ENCODE data around the gene MTHFR. TPM values are rescaled to one million over a fixed set of nuclear protein-coding genes. Genes with fewer than 3 reads are reported as not detected.
A peak's percentile ranks its signal among the peaks of the same experiment; 100 is the strongest.
"Not testable (repeated sequence)": the region's sequence is repeated elsewhere in the genome, so short reads cannot be mapped to it uniquely, and the experiment has no call there.

Gene MTHFR
- total RNA-seq, 1 donor from 2014 or later, result 23.3 TPM

GRCh38 chr1:11817192-11817591, 11.4 kb upstream of the MTHFR start:
- no peaks in the 10 kb centered on the region for H3K27me3 Mint-ChIP-seq (ENCODE audit: low read depth)
- peaks cover 24% of the 10 kb centered on the region for H3K36me3 Mint-ChIP-seq (ENCODE audit: low read depth)
- H3K4me1 Mint-ChIP-seq (ENCODE audit: low read depth), result peaks cover 24% of the 10 kb centered on the region
- no peak overlapping the region for H3K4me3 Mint-ChIP-seq (ENCODE audit: unreplicated experiment)
- no peak for TF ChIP-seq CTCF (IDR thresholded peaks at IDR 0.05)
- DNase-seq (ENCODE audit: low spot score), result no peak
- H3K9me3 Mint-ChIP-seq (ENCODE audit: low read depth), result no peaks in the 10 kb centered on the region
- no peak overlapping the region for H3K27ac Mint-ChIP-seq (ENCODE audit: unreplicated experiment)

- peaks cover 16% of the 10 kb centered on the region for H3K4me1 Mint-ChIP-seq (ENCODE audit: low read depth)
- no peaks in the 10 kb centered on the region for H3K9me3 Mint-ChIP-seq (ENCODE audit: low read depth)
- H3K36me3 Mint-ChIP-seq (ENCODE audit: low read depth), result peaks cover 24% of the 10 kb centered on the region
- no peak for TF ChIP-seq CTCF (IDR thresholded peaks at IDR 0.05)
- H3K27ac Mint-ChIP-seq (ENCODE audit: unreplicated experiment), result no peak overlapping the region
- no peaks in the 10 kb centered on the region for H3K27me3 Mint-ChIP-seq (ENCODE audit: low read depth)
- H3K4me3 Mint-ChIP-seq (ENCODE audit: unreplicated experiment), result no peak overlapping the region
- DNase-seq (ENCODE audit: low spot score), result no peak
Observed at GRCh38 chr1:11813021-11813420, 7.3 kb upstream of the MTHFR start.

- no peak for DNase-seq (ENCODE audit: low spot score)
- Mint-ChIP-seq H3K27me3 (ENCODE audit: low read depth) (no peaks in the 10 kb centered on the region), H3K36me3 (ENCODE audit: low read depth) (peaks cover 13% of the 10 kb centered on the region), H3K4me1 (ENCODE audit: low read depth) (peaks cover 58% of the 10 kb centered on the region), H3K27ac (ENCODE audit: unreplicated experiment) (peak overlapping the region; percentile 98), H3K4me3 (ENCODE audit: unreplicated experiment) (peak overlapping the region; percentile 99), H3K9me3 (ENCODE audit: low read depth) (no peaks in the 10 kb centered on the region)
- TF ChIP-seq CTCF (IDR thresholded peaks at IDR 0.05), result no peak
Observed at GRCh38 chr1:11807133-11807532, 1.4 kb upstream of the MTHFR start.

DNA sequence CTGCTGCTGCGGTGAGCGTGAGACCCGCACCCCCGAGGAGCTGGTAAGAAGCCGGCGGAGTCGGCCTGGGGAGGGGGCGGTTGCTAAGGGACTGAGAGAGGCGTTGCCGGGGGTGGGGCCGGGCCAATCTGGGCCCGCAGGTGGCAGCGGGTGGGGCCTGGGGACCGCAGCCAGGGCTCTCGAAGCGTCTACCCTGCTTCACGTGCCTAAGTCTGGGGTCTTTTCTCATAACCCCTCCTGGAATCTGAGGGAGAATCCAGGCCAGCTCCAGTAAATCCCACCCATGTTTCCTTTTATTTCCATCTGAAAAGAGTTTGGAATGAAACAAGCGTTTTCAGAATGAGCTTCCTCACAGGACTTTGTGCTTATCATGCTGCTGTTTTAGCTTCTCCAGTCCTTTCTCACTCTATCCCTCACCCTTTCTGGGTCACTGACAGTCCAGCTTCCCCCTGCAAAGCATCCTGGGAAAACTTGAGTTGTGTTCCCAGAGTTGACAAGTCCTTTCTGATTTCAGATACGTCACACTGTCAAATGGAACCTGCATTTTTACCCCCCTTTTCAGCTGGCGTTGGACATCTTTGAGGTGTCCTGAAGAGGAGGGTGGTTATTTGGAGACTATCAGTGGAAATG, 658 bp upstream of the MTHFR start:
- Mint-ChIP-seq H3K4me1 (ENCODE audit: low read depth) (peaks cover 63% of the 10 kb centered on the region), H3K4me3 (ENCODE audit: unreplicated experiment) (peak overlapping the region; percentile 99), H3K36me3 (ENCODE audit: low read depth) (peaks cover 10% of the 10 kb centered on the region), H3K9me3 (ENCODE audit: low read depth) (no peaks in the 10 kb centered on the region), H3K27ac (ENCODE audit: unreplicated experiment) (peak overlapping the region; percentile 98), H3K27me3 (ENCODE audit: low read depth) (no peaks in the 10 kb centered on the region)
- TF ChIP-seq CTCF (IDR thresholded peaks at IDR 0.05), result no peak
- no peak for DNase-seq (ENCODE audit: low spot score)

- TF ChIP-seq CTCF (IDR thresholded peaks at IDR 0.05), result no peak
- Mint-ChIP-seq H3K27me3 (ENCODE audit: low read depth) (no peaks in the 10 kb centered on the region), H3K4me3 (ENCODE audit: unreplicated experiment) (peak overlapping the region; percentile 99), H3K4me1 (ENCODE audit: low read depth) (peaks cover 67% of the 10 kb centered on the region), H3K9me3 (ENCODE audit: low read depth) (no peaks in the 10 kb centered on the region), H3K36me3 (ENCODE audit: low read depth) (peaks cover 13% of the 10 kb centered on the region), H3K27ac (ENCODE audit: unreplicated experiment) (peak overlapping the region; percentile 98)
- DNase-seq (ENCODE audit: low spot score), result no peak
Observed at GRCh38 chr1:11804666-11805421, 920 bp downstream of the MTHFR start.

GRCh38 chr1:11803924-11804665, 1.7 kb downstream of the MTHFR start:
- H3K36me3 Mint-ChIP-seq (ENCODE audit: low read depth), result peaks cover 11% of the 10 kb centered on the region
- peak overlapping the region; percentile 99 for H3K4me3 Mint-ChIP-seq (ENCODE audit: unreplicated experiment)
- peaks cover 65% of the 10 kb centered on the region for H3K4me1 Mint-ChIP-seq (ENCODE audit: low read depth)
- DNase-seq (ENCODE audit: low spot score); H3K9me3 Mint-ChIP-seq (ENCODE audit: low read depth); H3K27me3 Mint-ChIP-seq (ENCODE audit: low read depth): not testable (repeated sequence)
- H3K27ac Mint-ChIP-seq (ENCODE audit: unreplicated experiment), result peak overlapping the region; percentile 98
